GM12873 (cell line): ENCODE measurements around the gene TRAP1.

Experiments
- CTCF ChIP-seq: IDR thresholded peaks from 2 replicates; pipeline ENCODE4 v1.5.1; 2012; ENCODE audit warnings: low read depth, mild to moderate bottlenecking, moderate library complexity, low read length, control low read depth; ENCODE audit not compliant: insufficient read depth; ENCODE audit errors: missing control alignments

Gene TRAP1

GRCh38 chr16:3717235-3718018 is at the start of gene TRAP1:
Gene TRAP1 (minus strand): TSS chr16:3717524. CDS start chr16:3717508, 16 bp downstream.
- no peak for TF ChIP-seq CTCF

GRCh38 chr16:3766177-3766576 is 48.9 kb upstream of the TRAP1 start:
- no peak for TF ChIP-seq CTCF

GRCh38 chr16:3764409-3764808 is 47.1 kb upstream of the TRAP1 start:
- no peak for TF ChIP-seq CTCF

- TF ChIP-seq CTCF, result no peak
Observed at GRCh38 chr16:3762107-3762750, 44.9 kb upstream of the TRAP1 start.

- TF ChIP-seq CTCF, result no peak
Observed at GRCh38 chr16:3761375-3762106, 44.2 kb upstream of the TRAP1 start.

- TF ChIP-seq CTCF, result no peak
Observed at GRCh38 chr16:3760518-3760917, 43.2 kb upstream of the TRAP1 start.

GRCh38 chr16:3759736-3760135 is 42.4 kb upstream of the TRAP1 start:
- no peak for TF ChIP-seq CTCF
